Liver (tissue), 9 donors: ENCODE results near the gene YTHDC1. TPM values are rescaled to one million over a fixed set of nuclear protein-coding genes. Genes with fewer than 3 reads are reported as not detected.

Experiments used
- DNase-seq: peaks from one replicate; pipeline ENCODE4 v3.0.0-alpha.2; 2017; ENCODE audit warnings: low spot score
- H3K27ac ChIP-seq, 2 donors: one replicate each; pipeline ENCODE4 v1.7.0; 2013; ENCODE audit warnings: inconsistent platforms in 2 of 2, low read length in 2 of 2, control low read depth in 1 of 2, low read depth in 1 of 2, mild to moderate bottlenecking in 1 of 2
- H3K27me3 ChIP-seq, 4 donors: one replicate each; pipeline versions ENCODE4 v1.6.1 to v1.7.0; 2013; ENCODE audit warnings: low read length in 3 of 4, inconsistent platforms in 1 of 4, mild to moderate bottlenecking in 1 of 4, moderate library complexity in 1 of 4; ENCODE audit not compliant: control insufficient read depth in 4 of 4, insufficient read depth in 4 of 4
- H3K36me3 ChIP-seq, 4 donors: one replicate each; pipeline versions ENCODE4 v1.6.1 to v1.7.0; 2013; ENCODE audit warnings: low read length in 3 of 4, mild to moderate bottlenecking in 3 of 4, low read depth in 1 of 4, moderate library complexity in 1 of 4; ENCODE audit not compliant: control insufficient read depth in 4 of 4, insufficient read depth in 3 of 4
- H3K4me1 ChIP-seq, 4 donors: one replicate each; pipeline versions ENCODE4 v1.6.1 to v1.7.0; 2013; ENCODE audit warnings: low read length in 3 of 4, mild to moderate bottlenecking in 3 of 4, moderate library complexity in 1 of 4; ENCODE audit not compliant: control insufficient read depth in 4 of 4, insufficient read depth in 4 of 4
- H3K4me3 ChIP-seq, 3 donors: one replicate each; pipeline versions ENCODE4 v1.6.1 to v1.7.0; 2013; ENCODE audit warnings: low read length in 3 of 3, control low read depth in 1 of 3, low read depth in 1 of 3, mild to moderate bottlenecking in 1 of 3
- H3K9ac ChIP-seq, 2 donors: one replicate each; pipeline ENCODE4 v1.7.0; 2013; ENCODE audit warnings: low read length in 2 of 2, mild to moderate bottlenecking in 2 of 2, moderate library complexity in 2 of 2, control low read depth in 1 of 2, low read depth in 1 of 2
- H3K9me3 ChIP-seq, 4 donors: one replicate each; pipeline versions ENCODE4 v1.6.1 to v1.7.0; 2013; ENCODE audit warnings: low read length in 3 of 4; ENCODE audit not compliant: control insufficient read depth in 4 of 4
- EGR1 ChIP-seq, 2 donors: IDR thresholded peaks; 2 replicates each; pipeline ENCODE4 v1.6.1; 2016 to 2018; ENCODE audit warnings: antibody characterized with exemption in 2 of 2, low read depth in 2 of 2
- FOXA1 ChIP-seq: IDR thresholded peaks from 2 replicates; pipeline ENCODE4 v1.6.1; 2016; ENCODE audit warnings: antibody characterized with exemption
- FOXA2 ChIP-seq: IDR thresholded peaks from 2 replicates; pipeline ENCODE4 v1.6.1; 2016; ENCODE audit warnings: antibody characterized with exemption
- GABPA ChIP-seq, 2 donors: IDR thresholded peaks in 1 of 2; conservative IDR thresholded peaks in 1 of 2; 2 replicates each; pipeline ENCODE4 v1.6.1; 2016; ENCODE audit warnings: antibody characterized with exemption in 2 of 2, mild to moderate bottlenecking in 1 of 2, moderate library complexity in 1 of 2
- HNF4A ChIP-seq, 2 donors: conservative IDR thresholded peaks; 2 replicates each; pipeline ENCODE4 v1.6.1; 2016; ENCODE audit warnings: antibody characterized with exemption in 2 of 2, mild to moderate bottlenecking in 2 of 2
- HNF4G ChIP-seq: IDR thresholded peaks from 2 replicates; pipeline ENCODE4 v1.6.1; 2016; ENCODE audit warnings: antibody characterized with exemption
- JUND ChIP-seq, 2 donors: IDR thresholded peaks; 2 replicates each; pipeline ENCODE4 v1.6.1; 2016; ENCODE audit warnings: antibody characterized with exemption in 2 of 2
- NR2F2 ChIP-seq: IDR thresholded peaks from 2 replicates; pipeline ENCODE4 v1.6.1; 2016; ENCODE audit warnings: antibody characterized with exemption
- RAD21 ChIP-seq, 2 donors: IDR thresholded peaks; 2 replicates each; pipeline ENCODE4 v1.6.1; 2016; ENCODE audit warnings: antibody characterized with exemption in 2 of 2, mild to moderate bottlenecking in 2 of 2
- REST ChIP-seq: IDR thresholded peaks from 2 replicates; pipeline ENCODE4 v1.6.1; 2016; ENCODE audit warnings: antibody characterized with exemption, mild to moderate bottlenecking
- RXRA ChIP-seq, 2 donors: IDR thresholded peaks; 2 replicates each; pipeline ENCODE4 v1.6.1; 2017 to 2018; ENCODE audit warnings: antibody characterized with exemption in 2 of 2, mild to moderate bottlenecking in 1 of 2
- SP1 ChIP-seq: IDR thresholded peaks from 2 replicates; pipeline ENCODE4 v1.6.1; 2018; ENCODE audit warnings: antibody characterized with exemption, mild to moderate bottlenecking
- TAF1 ChIP-seq: conservative IDR thresholded peaks from 2 replicates; pipeline ENCODE4 v1.6.1; 2016; ENCODE audit warnings: antibody characterized with exemption, mild to moderate bottlenecking
- YY1 ChIP-seq: IDR thresholded peaks from 2 replicates; pipeline ENCODE4 v1.6.1; 2016; ENCODE audit warnings: antibody characterized with exemption, mild to moderate bottlenecking
- ZBTB33 ChIP-seq: IDR thresholded peaks from 2 replicates; pipeline ENCODE4 v1.6.1; 2016; ENCODE audit warnings: antibody characterized with exemption
- WGBS: extraction: QIAGEN DNeasy Blood & Tissue Kit; methylation state at CpG from one replicate; pipeline ENCODE4 v1.1.7; 2013; 5-methylcytosine and 5-hydroxymethylcytosine counted together
- polyA plus RNA-seq, 2 donors: library from polyadenylated mRNA; stranded (reverse) in 1 of 2; unstranded in 1 of 2; fragments of 200-250 nt in 1 of 2; fragments of >200 nt in 1 of 2; fragmentation: Nextera tagmentation in 1 of 2; extraction: Ambion mirVana in 1 of 2; gene quantifications; one replicate each; pipeline versions ENCODE4 v1.2.1 to v1.2.3, GENCODE V29; 2013 to 2015
- total RNA-seq, 2 donors: library from RNA; depleted of rRNA; stranded (reverse); fragments of >200 nt; gene quantifications; one replicate each; pipeline ENCODE4 v1.2.3, GENCODE V29; 2014
- TF ChIP-seq, protein P1 (sequence below): IDR thresholded peaks from 2 replicates; pipeline ENCODE4 v1.6.1; 2016; ENCODE audit warnings: antibody characterized with exemption
- TF ChIP-seq, protein P2 (sequence below): fragments of 150-350 bp; IDR thresholded peaks from 2 replicates; pipeline ENCODE4 v1.5.1; 2017; ENCODE audit warnings: improper control_type of control experiment, low read depth, low read length; ENCODE audit not compliant: missing input control
- donor health status: healthy.
- donor health status: healthy.
- donor health status: healthy.
- donor health status: healthy.
- donor health status: healthy.

The YTHDC1 gene
- total and polyA plus RNA-seq, 4 donors, result 15.5 to 30.3 (median 22.9) TPM

DNA sequence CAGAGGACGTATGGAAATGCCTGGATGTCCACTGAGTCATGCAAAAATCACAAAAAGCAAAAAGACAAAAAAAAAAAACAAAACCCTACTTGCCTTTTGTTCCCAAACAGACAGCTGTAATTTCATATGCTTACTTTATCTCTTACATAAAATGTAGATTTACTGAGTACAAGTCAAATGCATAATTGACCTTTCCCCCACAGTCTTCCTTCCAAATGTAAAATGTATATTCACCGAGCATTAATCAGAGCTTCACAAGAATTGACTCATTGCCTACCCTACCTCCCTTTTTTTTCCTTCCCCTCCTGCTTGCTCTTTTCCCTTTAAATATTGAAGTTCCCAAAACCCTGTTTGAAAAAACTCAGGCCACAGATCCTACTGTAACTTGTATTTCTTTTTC, 71.9 kb downstream of the YTHDC1 start:
- WGBS, result 85% methylated on average over 2 of the region's 2 CpGs
- H3K4me1 ChIP-seq, result no peaks in the 10 kb centered on the region
- TF ChIP-seq HNF4A (conservative IDR thresholded peaks at IDR 0.05) (no peak), RXRA (IDR thresholded peaks at IDR 0.05) (no peak), HNF4G (no peak), RAD21 (IDR thresholded peaks at IDR 0.05) (no peak), REST (no peak), GABPA (IDR thresholded peaks at IDR 0.05 in 1 of 2, conservative IDR thresholded peaks at IDR 0.05 in 1 of 2) (no peak), NR2F2 (no peak), SP1 (no peak), FOXA1 (no peak), ZBTB33 (no peak), YY1 (no peak)
- TF ChIP-seq, protein P1, sequence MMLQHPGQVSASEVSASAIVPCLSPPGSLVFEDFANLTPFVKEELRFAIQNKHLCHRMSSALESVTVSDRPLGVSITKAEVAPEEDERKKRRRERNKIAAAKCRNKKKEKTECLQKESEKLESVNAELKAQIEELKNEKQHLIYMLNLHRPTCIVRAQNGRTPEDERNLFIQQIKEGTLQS, result no peak
- TF ChIP-seq, protein P2, sequence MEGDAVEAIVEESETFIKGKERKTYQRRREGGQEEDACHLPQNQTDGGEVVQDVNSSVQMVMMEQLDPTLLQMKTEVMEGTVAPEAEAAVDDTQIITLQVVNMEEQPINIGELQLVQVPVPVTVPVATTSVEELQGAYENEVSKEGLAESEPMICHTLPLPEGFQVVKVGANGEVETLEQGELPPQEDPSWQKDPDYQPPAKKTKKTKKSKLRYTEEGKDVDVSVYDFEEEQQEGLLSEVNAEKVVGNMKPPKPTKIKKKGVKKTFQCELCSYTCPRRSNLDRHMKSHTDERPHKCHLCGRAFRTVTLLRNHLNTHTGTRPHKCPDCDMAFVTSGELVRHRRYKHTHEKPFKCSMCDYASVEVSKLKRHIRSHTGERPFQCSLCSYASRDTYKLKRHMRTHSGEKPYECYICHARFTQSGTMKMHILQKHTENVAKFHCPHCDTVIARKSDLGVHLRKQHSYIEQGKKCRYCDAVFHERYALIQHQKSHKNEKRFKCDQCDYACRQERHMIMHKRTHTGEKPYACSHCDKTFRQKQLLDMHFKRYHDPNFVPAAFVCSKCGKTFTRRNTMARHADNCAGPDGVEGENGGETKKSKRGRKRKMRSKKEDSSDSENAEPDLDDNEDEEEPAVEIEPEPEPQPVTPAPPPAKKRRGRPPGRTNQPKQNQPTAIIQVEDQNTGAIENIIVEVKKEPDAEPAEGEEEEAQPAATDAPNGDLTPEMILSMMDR, result no peak
- H3K27ac ChIP-seq, result no peak overlapping the region
- no peaks in the 10 kb centered on the region for H3K36me3 ChIP-seq
- H3K4me3 ChIP-seq, result no peak overlapping the region
- H3K9ac ChIP-seq, result no peak overlapping the region
- H3K9me3 ChIP-seq, result no peaks in the 10 kb centered on the region
- no peaks in the 10 kb centered on the region for H3K27me3 ChIP-seq
- no peak for DNase-seq

- Histone ChIP-seq H3K4me3 (no peak overlapping the region), H3K36me3 (no peaks in the 10 kb centered on the region), H3K4me1 (no peaks in the 10 kb centered on the region), H3K27me3 (no peaks in the 10 kb centered on the region), H3K9ac (no peak overlapping the region), H3K9me3 (no peaks in the 10 kb centered on the region), H3K27ac (no peak overlapping the region)
- 66% methylated on average over 2 of the region's 2 CpGs for WGBS
- DNase-seq, result no peak
- TF ChIP-seq TAF1 (no peak), FOXA2 (no peak), RXRA (IDR thresholded peaks at IDR 0.05) (no peak), HNF4A (conservative IDR thresholded peaks at IDR 0.05) (no peak), FOXA1 (no peak), EGR1 (IDR thresholded peaks at IDR 0.05; ENCODE audit: low read depth in 2 of 2) (no peak), HNF4G (no peak), ZBTB33 (no peak), SP1 (no peak), GABPA (IDR thresholded peaks at IDR 0.05 in 1 of 2, conservative IDR thresholded peaks at IDR 0.05 in 1 of 2) (no peak), RAD21 (IDR thresholded peaks at IDR 0.05) (no peak), JUND (IDR thresholded peaks at IDR 0.05) (no peak)
- TF ChIP-seq, protein P1, result no peak
- TF ChIP-seq, protein P2, result no peak
Measured at GRCh38 chr4:68277627-68278026, 72.3 kb downstream of the YTHDC1 start.
